PC-3 (cell line): ENCODE data around the gene UBAC2.

Experiments
- EZH2 ChIP-seq: fragments of 300-600 bp; sonication (generic); IDR thresholded peaks from one replicate; pipeline ENCODE4 v1.6.1; 2017; ENCODE audit warnings: antibody characterized with exemption, mild to moderate bottlenecking, low read length; ENCODE audit not compliant: unreplicated experiment
- TF ChIP-seq, protein P1 (sequence below): fragments of 300-600 bp; sonication (generic); conservative IDR thresholded peaks from 2 replicates; pipeline ENCODE4 v1.5.1; 2017; ENCODE audit warnings: antibody characterized with exemption, low read depth, mild to moderate bottlenecking, low read length

DNA sequence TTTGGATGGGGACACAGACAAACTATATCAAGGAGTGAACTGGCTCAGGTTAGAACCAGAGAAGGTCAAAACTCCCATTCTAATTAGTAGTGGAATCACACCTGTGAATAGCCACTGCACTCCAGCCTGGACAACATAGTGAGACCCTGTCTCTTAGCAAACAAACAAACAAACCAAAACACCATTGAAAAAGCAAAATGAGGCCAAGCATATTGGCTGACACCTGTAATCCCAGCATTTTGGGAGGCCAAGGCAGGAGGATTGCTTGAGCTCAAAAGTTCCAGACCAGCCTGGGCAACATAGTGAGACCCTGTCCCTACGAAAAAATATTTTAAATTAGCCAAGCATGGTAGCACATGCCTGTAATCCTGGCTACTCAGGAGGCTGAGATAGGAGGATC, 39.1 kb upstream of the UBAC2 start:
- TF ChIP-seq, protein P1, sequence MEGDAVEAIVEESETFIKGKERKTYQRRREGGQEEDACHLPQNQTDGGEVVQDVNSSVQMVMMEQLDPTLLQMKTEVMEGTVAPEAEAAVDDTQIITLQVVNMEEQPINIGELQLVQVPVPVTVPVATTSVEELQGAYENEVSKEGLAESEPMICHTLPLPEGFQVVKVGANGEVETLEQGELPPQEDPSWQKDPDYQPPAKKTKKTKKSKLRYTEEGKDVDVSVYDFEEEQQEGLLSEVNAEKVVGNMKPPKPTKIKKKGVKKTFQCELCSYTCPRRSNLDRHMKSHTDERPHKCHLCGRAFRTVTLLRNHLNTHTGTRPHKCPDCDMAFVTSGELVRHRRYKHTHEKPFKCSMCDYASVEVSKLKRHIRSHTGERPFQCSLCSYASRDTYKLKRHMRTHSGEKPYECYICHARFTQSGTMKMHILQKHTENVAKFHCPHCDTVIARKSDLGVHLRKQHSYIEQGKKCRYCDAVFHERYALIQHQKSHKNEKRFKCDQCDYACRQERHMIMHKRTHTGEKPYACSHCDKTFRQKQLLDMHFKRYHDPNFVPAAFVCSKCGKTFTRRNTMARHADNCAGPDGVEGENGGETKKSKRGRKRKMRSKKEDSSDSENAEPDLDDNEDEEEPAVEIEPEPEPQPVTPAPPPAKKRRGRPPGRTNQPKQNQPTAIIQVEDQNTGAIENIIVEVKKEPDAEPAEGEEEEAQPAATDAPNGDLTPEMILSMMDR = no peak
- no peak for TF ChIP-seq EZH2
